Measurements from ENCODE around the gene P2RX7.
"Not testable (repeated sequence)": the region's sequence is repeated elsewhere in the genome, so short reads cannot be mapped to it uniquely, and the experiment has no call there.

Gene P2RX7

DNA sequence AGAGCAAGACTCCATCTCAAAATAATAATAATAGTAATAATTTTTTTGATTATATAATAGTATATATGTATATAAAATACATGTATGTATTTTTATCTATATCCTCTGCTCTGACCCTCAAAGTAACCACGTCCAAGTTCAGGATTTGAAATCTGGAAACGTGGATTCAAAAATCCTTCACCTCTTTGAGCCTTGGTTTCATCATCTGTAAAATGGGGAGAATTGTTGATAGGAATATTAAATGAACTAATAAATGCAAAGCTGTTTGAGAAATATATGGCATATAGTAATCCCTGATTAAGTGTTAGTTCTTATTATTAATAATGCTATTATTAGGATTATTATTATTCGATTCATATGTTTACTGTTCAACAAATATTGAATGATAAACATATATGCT is 2.6 kb downstream of the P2RX7 start:
- no peak for DNase-seq (ENCODE audit: low read depth in 2 of 2)

- DNase-seq (ENCODE audit: low read depth in 2 of 2), result no peak
These were observed 4.8 kb downstream of the P2RX7 start for GRCh38 chr12:121137512-121137911.

GRCh38 chr12:121138284-121138683 is 5.6 kb downstream of the P2RX7 start:
- no peak for DNase-seq (ENCODE audit: low read depth in 2 of 2)

DNA sequence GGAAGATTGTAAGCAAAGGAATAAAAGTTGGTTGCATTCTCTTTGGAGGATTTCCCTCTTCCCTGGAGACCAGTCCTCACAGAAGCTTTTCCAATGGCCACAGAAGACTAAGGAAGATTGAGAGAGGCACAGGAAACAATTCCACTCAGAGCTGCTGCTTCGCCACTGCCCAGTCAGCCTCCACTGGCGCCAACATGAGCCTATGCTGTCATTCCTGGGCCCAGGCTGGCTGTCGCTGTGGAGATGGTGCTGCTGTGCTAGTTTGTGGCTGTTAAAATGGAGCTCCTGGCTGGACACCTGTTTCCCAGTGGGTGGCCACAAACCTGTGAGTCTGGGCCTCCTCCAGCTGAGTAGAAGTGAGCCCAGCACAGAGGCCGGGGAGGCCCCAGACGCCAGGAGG is 6.6 kb downstream of the P2RX7 start:
- no peak for DNase-seq (ENCODE audit: low read depth in 2 of 2)

DNA sequence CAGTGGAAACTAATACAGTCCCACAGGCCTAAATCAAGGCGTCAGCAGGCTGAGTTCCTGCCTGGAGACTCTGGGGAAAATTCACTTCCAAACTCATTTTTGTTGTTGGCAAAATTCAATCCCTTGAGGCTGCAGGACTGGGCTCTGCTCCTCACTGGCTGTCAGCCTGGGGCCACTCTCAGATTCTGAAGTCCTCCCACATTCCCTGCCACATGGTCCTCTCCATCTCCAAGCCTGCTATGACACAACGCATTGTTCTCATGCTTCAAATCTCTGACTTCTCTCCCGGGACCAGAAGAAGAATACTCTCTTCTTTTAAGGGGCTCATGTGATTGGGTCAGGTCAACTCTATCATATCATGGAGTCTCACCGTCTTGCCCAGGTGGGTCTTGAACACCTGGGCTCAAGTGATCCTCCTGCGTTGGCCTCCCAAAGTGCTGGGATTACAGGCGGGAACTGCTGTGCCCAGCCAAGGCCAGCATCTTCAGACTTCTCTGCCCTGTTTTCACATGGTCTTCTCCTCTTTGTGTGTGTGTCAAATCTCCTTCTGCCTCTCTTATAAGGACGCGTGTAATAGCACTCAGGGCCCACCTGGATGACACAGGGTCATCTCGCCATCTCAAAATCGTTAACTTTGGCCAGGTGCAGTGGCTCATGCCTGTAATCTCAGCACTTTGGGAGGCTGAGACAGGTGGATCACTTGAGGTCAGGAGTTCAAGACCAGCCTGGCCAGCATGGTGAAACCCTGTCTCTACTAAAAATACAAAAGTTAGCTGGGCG is 9.7 kb downstream of the P2RX7 start:
- DNase-seq (ENCODE audit: low read depth in 2 of 2), result no peak

DNA sequence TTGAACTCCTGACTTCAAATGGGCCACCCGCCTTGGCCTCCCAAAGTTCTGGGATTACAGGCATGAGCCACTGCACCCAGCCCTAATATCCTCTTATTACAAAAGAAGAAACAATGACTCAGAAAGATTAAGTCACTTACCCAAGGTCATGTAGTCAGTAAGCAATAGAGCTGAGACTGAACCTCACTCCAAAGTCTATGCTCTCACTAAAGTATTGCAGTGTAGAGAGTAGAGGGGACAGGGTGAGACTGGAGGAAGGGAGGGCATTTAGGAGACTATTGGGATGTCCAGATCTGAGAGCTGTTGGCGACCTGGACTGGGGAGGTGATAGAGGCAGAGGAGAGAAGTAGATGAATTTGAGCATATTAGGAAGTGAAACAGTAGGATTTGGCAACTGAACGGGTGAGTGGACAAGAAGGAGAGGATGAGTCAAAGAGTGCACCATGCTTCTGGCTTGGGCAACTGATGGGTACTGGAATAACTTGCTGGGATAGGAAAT is 11.8 kb downstream of the P2RX7 start:
- no peak for DNase-seq (ENCODE audit: low read depth in 2 of 2)

GRCh38 chr12:121145221-121145620 is 12.5 kb downstream of the P2RX7 start:
- no peak for DNase-seq (ENCODE audit: low read depth in 2 of 2)

DNA sequence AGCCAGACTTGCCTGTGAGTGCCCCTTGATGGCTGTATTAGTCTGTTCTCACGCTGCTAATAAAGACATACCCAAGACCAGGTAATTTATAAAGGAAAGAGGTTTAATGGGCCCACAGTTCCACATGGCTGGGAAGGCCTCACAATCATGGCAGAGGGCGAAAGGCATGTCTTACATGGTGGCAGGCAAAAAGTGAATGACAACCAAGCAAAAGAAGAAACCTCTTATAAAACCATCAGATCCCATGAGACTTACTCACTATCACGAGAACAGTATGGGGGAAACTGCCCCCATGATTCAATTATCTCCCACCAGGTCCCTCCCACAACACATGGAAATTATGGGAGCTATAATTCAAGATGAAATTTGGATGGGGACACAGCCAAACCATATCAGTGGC is 16.6 kb downstream of the P2RX7 start:
- not testable (repeated sequence) for DNase-seq (ENCODE audit: low read depth in 2 of 2)

GRCh38 chr12:121154793-121155375 is 22.2 kb downstream of the P2RX7 start:
- no peak for DNase-seq (ENCODE audit: low read depth in 2 of 2)

- no peak for DNase-seq (ENCODE audit: low read depth in 2 of 2)
These were observed 23.7 kb downstream of the P2RX7 start for GRCh38 chr12:121156365-121156764.

DNA sequence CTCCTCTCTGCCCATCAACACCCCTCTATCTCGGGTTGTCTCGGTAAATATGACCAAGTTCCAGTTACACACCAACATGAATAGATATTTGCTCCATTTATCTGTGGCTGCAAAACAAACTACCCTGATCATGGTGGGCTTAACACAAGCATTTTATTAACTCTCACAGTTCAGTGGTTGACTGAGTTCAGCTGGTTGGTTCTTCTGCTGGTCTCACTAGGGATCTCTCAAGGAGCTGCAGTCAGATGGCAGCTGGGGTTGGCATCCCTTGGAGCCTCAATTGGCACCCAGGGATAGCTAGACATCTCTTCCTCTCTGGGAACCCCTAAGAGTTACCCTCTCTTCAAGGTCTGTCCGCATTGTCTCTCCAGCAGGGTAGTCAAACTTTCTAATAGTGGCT is 25.4 kb downstream of the P2RX7 start:
- no peak for DNase-seq (ENCODE audit: low read depth in 2 of 2)

- DNase-seq (ENCODE audit: low read depth in 2 of 2), result not testable (repeated sequence)
These were observed 26.2 kb downstream of the P2RX7 start for GRCh38 chr12:121158728-121159351.

DNA sequence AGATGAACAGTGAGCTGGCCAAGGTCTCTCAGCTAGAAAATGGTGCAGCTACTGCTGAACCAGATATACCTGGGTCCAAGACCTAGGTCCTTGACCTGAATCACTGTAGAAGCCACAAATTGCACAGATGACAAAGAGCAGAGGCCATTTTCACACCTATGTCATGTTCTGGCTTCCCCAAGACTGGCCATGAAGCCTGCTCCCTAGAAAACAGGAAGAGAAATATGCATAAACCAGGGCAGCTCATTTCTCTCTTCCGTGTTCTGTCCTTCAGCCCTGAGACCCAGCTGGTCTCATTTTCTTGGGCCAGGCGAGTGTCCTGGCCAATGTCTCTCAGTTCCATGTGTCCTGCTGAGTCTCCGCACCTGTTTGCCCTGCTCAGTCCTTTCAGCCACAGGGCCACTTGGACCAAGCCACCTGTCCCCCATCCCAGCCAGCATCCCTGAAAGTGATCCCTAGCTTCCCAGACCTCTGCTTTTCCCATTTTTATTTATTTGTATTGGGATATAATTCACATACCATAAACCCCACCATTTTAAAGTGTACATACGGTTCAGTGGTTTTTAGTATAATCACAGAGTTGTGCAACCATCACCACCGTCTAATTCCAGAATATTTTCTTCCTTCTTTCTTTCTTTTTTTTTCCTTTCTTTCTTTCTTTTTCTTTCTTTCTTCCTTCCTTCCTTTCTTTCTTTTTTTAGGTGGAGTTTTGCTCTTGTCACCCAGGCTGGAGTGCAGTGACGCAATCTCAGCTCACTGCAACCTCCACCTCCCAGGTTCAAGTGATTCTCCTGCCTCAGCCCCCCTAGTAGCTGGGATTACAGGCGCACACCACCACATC is 27.0 kb downstream of the P2RX7 start:
- no peak for DNase-seq (ENCODE audit: low read depth in 2 of 2)

GRCh38 chr12:121162384-121162783 is 29.7 kb downstream of the P2RX7 start:
- DNase-seq (ENCODE audit: low read depth in 2 of 2), result no peak

DNA sequence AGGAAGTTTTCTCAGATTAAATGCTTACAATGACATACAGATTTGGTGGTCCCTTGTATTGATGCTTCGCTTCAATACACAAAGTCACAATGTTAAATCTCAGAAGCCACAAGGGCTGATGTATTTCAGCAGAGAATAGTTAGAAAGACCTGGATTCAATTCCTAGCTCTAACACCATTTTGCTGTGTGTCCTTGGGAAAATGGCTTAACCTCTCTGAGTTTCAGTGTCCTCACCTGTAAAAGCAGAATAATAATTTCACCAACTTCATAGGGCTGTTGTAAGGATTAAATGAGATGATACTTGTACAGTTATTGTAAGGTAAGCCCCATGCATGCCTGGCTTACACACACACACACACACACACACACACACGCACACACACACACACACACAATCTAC is 30.3 kb downstream of the P2RX7 start:
- DNase-seq (ENCODE audit: low read depth in 2 of 2), result no peak

DNA sequence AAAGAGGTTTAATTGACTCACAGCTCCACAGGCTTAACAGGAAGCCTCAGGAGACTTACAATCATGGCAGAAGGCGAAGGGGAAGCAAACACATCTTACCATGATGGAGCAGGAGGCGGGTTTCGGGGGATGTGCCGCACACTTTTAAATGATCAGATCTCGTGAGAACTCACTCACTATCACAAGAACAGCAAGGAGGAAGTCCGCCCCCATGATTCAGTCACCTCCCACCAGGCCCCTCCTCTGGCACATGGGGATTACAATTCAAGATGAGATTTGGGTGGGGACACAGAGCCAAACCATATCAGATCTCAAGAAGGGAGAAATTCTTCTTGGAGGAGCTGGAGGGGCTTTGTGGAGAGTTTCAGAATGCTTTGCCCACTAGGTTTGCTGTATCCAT is 32.2 kb downstream of the P2RX7 start:
- DNase-seq (ENCODE audit: low read depth in 2 of 2), result not testable (repeated sequence)

DNA sequence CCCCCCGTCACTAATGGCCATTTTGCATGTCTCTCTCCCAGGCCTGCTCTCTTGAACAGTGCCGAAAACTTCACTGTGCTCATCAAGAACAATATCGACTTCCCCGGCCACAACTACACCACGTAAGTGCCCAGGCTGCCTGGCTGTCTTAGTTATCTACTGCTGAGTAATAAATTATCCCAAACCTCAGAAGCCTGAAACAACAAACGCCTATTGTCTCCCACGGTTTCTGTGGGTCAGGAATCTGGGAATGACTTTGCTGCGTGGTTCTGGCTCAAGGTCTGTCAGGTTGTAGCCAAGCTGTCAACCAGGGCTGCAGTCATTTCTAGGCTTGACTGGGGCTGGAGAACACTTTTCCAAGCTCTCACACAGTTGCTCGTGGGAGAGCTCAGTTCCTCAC is 32.6 kb downstream of the P2RX7 start:
- no peak for DNase-seq (ENCODE audit: low read depth in 2 of 2)

DNA sequence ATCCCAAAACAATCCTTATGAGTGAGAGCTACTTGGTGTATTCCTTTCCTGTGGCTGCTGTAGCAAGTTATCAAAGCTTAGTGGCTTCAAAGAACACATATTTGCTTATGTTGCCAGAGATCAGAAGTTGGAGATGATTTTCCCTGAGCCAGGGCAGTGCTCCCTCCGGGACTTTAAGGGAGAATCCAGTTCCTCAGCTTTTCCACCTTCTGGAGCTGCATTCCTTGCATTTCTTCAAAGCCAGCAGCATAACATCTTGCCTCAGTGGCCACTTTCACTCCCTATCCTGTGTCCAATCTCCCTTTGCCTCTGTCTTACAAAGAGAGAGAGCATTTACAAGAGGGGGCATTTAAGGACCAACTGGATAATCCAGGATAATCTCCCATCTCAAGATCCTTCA is 33.7 kb downstream of the P2RX7 start:
- no peak for DNase-seq (ENCODE audit: low read depth in 2 of 2)

GRCh38 chr12:121167232-121167820 is 34.6 kb downstream of the P2RX7 start:
- DNase-seq (ENCODE audit: low read depth in 2 of 2), result no peak

DNA sequence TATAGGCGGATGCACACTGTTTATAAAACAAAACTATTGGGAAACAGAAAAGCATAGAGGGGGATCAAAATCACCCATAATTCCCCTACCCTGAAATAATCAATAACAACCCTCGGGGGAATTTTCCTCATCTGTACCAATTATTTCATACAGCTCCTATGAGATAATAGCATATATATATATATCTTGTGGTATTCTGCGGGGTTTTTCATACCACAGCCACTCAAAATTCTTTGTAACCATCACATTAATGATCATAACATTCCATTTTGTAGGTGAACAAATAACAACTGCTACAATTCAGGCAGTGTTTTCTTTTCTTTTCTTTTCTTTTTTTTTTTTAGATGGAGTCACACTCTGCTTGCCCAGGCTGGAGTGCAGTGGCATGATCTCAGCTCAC is 35.3 kb downstream of the P2RX7 start:
- no peak for DNase-seq (ENCODE audit: low read depth in 2 of 2)

DNA sequence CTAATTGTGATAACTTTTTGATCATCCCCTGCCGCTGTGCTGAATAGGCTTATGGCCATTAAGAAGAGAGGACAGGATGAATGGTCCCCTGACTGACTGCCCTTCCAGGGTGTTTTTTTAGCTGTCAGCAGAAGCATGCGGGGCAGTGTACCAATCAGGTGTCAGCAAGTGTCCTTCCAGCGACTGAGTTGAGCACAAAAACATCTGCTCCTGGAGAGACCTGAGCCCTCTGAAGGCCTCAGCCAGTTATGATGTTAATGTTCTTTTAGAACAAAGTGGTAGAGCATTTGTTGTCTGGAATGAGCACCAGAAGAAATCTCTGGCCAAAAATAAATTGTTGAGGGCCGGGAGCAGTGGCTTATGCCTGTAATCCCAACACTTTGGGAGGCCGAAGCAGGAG is 37.5 kb downstream of the P2RX7 start:
- no peak for DNase-seq (ENCODE audit: low read depth in 2 of 2)

All from fibroblast of skin of left quadriceps (primary cell).